Measurements from ENCODE around the gene RUBCNL.
"Not testable (repeated sequence)": the region's sequence is repeated elsewhere in the genome, so short reads cannot be mapped to it uniquely, and the experiment has no call there.

The RUBCNL gene

DNA sequence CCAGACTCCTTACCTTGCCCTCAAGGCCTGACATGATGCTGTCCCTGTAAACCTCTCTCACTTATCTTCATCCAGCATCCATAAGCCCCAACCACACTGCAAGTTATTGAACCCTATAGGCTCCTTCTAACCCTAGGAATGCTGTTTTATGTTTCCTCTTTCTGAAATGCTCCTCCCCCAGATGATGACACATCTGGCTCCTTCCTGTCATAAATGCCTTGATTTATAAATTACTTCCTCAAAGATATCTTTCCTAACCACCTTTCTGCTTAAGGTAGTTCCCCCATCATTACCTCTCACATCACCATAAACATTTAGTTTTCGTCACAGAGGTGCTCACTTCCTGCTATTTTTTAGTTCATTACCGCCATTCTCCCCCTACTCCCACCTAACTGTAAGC lies 12.3 kb downstream of the RUBCNL start:
- DNase-seq (ENCODE audit: low read depth in 2 of 2) = no peak

- DNase-seq (ENCODE audit: low read depth in 2 of 2) = no peak
Measured at GRCh38 chr13:46373623-46374022, 13.4 kb downstream of the RUBCNL start.

DNA sequence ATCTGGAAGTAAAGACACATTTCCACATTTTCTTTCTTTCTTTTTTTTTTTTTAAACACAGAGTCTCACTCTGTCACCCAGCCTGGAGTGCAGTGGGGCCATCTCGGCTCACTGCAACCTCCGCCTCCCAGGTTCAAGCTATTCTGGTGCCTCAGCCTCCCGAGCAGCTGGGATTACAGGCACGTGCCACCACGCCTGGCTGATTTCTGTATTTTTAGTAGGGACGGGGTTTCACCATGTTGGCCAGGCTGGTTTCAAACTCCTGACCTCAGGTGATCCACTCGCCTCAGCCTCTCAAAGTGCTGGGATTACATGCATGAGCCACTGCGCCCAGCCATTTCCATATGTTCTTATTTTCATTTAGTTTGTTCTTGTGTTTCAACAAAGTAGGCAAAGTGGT lies 14.1 kb downstream of the RUBCNL start:
- DNase-seq (ENCODE audit: low read depth in 2 of 2) = not testable (repeated sequence)

DNA sequence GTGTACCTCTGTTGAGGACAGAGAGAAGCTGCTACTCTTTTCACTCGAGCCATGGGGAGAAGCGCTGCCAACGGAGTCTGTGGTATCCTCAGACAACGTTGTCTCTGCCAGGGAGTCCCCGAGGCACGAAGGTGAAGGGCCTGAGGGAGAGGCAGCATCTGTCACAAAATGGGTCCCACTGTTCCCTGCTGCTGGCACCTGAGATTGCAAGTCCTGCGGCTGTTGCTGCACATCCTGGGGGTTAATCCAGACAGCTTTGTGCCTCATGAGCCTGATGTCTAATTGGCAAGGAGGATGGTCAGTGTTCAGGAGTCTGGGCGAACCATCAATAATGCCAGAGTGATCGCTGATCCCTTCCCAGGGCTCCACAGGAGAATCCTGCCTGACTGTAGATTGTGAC lies 15.0 kb downstream of the RUBCNL start:
- no peak for DNase-seq (ENCODE audit: low read depth in 2 of 2)

DNA sequence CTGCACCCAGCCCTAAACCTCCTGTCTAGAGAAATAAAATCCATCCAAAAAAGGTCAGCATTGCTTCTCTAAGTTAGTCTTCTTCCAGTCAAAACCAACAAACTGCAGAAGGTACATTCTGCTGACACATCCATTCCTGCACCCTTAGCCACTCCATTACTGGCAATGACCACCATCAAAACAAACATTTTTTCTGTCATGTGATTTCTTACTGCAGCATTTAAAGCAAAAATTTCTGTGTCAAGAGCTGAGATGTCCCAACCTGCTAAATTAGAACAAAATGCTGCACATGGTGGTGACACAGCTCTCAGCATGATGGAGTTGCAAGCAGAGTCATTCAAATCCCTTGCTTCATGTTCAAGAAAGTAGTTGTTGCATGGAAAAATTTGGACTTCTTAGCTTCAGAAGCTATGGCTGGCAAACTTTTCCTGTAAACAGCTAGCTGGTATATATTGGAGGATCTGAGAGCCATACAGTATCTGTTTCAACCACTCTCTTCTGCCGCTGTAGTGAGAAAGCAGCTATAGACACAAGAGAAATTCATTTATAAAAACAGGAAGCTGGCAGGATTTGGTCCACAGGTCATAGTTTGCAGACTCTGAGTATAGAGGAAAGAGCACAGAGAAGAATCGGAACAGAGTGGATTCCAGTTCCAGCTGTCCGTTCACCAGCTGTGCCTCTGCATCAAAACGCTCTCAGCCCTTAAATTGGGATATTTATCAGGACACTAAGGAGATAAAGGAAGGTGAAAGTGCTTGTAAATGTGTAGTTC lies 17.4 kb downstream of the RUBCNL start:
- no peak for DNase-seq (ENCODE audit: low read depth in 2 of 2)

- DNase-seq (ENCODE audit: low read depth in 2 of 2) = no peak
Measured at GRCh38 chr13:46367617-46368327, 19.3 kb downstream of the RUBCNL start.

- DNase-seq (ENCODE audit: low read depth in 2 of 2) = no peak
Measured at GRCh38 chr13:46361276-46361934, 25.6 kb downstream of the RUBCNL start.

- DNase-seq (ENCODE audit: low read depth in 2 of 2) = no peak
Measured at GRCh38 chr13:46360604-46361003, 26.4 kb downstream of the RUBCNL start.

- DNase-seq (ENCODE audit: low read depth in 2 of 2) = no peak
Measured at GRCh38 chr13:46359714-46360113, 27.3 kb downstream of the RUBCNL start.

DNA sequence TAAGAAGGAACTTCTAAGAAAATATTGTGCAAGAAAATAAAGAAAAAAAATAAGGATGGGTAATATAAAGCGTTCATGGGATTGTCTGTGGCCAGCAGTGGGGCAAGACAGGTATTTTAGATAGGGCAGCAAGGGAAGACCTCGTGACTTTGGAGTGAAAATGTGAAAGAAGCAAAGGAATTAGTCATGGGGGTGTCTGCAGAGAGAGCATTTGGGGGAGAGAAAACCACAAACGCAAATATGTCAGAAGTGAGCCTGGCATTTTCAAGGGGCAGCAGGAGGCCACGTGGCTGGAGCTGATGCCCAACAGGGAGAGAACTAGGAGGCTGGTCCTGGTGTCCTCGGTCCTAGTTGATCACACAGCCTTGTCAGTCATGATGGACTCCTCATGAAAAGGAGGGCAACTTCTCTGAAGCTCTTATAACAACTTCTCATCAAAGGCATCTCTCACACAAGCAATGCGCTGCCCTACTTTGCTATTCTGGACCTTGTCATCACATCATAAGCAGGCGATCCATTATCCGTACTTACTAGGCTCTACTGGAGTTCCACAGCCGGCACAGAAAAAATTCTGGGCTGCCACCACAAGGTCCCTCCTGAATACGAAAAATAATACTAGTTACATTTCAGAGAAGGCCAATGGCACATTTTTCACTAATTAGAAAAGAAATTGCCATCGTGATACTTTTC lies 31.0 kb downstream of the RUBCNL start:
- DNase-seq (ENCODE audit: low read depth in 2 of 2) = no peak

DNA sequence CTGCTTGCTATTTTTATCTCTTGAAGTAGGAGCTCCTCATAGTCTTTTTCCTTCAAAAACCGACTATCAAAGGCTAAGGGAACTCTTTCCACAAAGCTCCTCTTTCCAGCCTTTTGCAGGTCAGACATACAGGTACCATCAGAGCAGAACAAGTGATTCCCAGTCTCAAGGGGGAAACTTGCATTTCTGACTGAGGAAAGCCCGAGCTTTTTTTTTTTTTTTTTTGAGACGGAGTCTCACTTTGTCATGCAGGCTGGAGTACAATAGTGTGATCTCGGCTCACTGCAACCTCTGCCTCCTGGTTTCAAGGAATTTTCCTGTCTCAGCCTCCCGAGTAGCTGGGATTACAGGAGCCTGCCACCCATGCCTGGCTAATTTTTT lies 32.0 kb downstream of the RUBCNL start:
- DNase-seq (ENCODE audit: low read depth in 2 of 2) = no peak

DNA sequence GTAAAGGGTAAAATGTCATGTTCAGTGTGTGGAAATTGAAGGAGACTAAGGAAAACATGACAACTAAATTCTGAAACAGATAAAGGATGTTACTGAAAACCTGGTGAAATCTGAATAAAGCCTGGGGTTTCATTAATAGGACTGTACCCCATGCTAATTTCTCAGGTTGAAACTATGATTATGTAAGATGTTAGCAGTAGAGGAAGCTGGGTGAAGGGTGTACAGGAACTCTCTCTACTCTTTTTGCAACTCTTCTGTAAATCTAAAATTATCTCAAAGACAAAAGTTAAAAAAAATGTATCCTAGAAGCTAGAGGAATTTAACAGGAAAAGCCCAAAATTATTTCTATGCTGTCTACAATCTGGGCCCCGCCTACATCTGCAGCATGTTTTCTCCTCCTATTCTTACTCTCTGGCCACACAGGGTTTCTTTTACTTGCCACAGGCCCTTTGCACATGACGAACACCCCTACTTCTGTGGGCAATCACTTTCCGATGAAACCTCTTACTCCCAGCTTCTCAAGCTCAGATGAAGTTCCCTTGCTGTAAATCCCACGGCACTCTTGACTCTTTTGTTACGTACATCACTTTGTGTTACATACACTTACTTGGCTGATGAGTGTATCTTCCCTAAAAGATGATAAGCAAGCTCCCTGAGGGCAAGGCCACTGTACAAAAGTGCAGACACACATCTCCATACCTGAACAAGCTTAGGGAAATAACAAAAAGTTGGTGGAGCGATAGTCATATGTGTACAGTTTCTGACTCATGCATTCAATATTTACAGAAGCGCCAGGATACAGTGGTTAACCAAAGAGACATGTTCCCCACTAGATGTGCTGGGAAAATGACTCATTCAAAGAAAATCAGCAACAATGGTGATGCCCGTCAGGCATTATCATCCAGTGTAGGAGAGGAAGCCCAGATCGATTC lies 32.6 kb downstream of the RUBCNL start:
- no peak for DNase-seq (ENCODE audit: low read depth in 2 of 2)

- no peak for DNase-seq (ENCODE audit: low read depth in 2 of 2)
Measured at GRCh38 chr13:46352805-46353204, 34.2 kb downstream of the RUBCNL start.

DNA sequence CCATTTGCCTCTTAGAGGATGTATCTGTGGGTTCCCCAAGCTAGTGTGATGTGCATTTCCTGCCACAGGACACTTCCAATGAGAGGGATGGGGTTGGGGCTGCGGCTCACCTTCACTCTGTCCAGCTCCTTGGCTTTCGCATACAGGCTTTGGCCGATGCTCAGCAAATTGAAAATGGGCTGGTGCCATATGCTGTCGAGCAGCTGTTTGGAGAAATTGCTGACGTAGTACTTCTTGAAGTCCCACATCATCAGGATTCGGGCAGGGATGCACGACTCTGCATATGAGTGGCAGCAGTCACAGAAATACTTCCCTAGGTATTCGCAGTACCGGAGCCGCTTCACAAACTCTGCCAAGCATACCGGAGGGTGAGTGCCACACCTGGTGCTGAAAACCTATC lies 37.0 kb downstream of the RUBCNL start:
- DNase-seq (ENCODE audit: low read depth in 2 of 2) = no peak

DNA sequence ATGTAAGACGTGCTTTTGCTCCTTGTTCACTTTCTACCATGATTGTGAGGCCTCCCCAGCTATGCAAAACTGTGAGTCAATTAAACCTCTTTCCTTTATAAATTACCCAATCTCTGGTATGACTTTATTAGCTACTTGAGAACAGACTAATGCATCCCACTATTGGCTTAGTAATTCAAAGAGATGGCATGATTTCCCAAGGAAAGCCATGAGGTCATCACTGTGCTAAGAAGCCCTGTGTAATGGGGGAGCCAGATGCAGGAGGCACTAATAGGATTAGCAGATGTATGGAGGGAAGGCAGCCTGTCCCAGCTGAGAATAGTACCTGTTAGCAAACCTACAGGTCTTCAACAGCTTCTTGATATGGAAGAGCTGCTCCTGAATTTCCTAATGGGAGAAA lies 38.1 kb downstream of the RUBCNL start:
- no peak for DNase-seq (ENCODE audit: low read depth in 2 of 2)

DNA sequence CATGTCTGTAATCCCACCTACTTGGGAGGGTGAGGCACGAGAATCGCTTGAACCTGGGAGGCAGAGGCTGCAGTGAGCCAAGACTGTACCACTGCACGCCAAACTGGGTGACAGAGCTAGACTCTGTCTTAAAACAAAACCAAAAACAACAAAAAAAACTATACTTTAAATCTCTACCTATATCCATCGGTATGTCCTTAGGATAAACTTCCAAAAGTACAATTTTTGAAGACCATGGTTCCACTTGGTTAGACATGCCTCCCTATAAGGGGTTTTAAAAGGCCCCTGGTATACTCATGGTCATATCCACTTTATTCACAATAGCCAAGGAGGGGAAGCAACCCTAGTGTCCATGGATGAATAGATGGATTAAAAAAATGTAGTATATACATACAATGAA lies 39.8 kb downstream of the RUBCNL start:
- no peak for DNase-seq (ENCODE audit: low read depth in 2 of 2)

GRCh38 chr13:46345866-46346265 lies 41.2 kb downstream of the RUBCNL start:
- no peak for DNase-seq (ENCODE audit: low read depth in 2 of 2)

DNA sequence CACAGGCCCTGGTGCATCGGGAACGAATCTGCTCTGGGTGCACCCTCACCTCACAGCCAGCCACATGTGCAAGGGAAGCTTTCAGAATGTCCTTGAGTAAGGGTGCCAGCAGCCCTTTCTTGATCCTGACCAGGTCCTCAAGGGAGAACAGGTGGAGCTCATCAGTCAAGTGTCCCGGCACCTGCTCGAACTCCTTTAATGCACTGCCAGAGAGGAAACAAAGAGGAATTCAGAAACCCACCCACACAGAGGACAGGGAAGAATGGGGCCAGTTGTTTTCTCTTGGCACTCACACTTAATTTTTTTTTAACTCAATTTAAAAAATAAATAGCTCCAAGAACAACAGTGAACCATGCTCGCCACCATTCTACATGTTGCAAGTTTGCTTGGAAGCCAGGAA lies 41.7 kb downstream of the RUBCNL start:
- no peak for DNase-seq (ENCODE audit: low read depth in 2 of 2)

- no peak for DNase-seq (ENCODE audit: low read depth in 2 of 2)
Measured at GRCh38 chr13:46343279-46343994, 43.6 kb downstream of the RUBCNL start.

- DNase-seq (ENCODE audit: low read depth in 2 of 2) = no peak
Measured at GRCh38 chr13:46342538-46342937, 44.5 kb downstream of the RUBCNL start.

Measured in stimulated activated CD4-positive, alpha-beta T cell treated with anti-CD3 and anti-CD28 coated beads, Interleukin-1b, Interleukin-23, amount 100 ng/mL, for 1 hour (primary cell).